ES-I3 (cell line): Measurements from ENCODE around the gene PTPN14.

Source experiments
- H3K36me3 ChIP-seq: 2 replicates; pipeline ENCODE4 v1.6.1; 2013; ENCODE audit warnings: mild to moderate bottlenecking, low read length, control low read depth, moderate library complexity; ENCODE audit not compliant: insufficient read depth
- H3K4me1 ChIP-seq: 2 replicates; pipeline ENCODE4 v1.6.1; 2013; ENCODE audit warnings: mild to moderate bottlenecking, control low read depth, low read length; ENCODE audit not compliant: insufficient read depth
- H3K9ac ChIP-seq: 2 replicates; pipeline ENCODE4 v1.6.1; 2013; ENCODE audit warnings: low read depth, mild to moderate bottlenecking, low read length, moderate library complexity
- H3K9me3 ChIP-seq: 2 replicates; pipeline ENCODE4 v1.6.1; 2013; ENCODE audit warnings: mild to moderate bottlenecking, low read length, moderate library complexity; ENCODE audit not compliant: control insufficient read depth, insufficient read depth

The PTPN14 gene

GRCh38 chr1:214341932-214342331 lies 209.5 kb downstream of the PTPN14 start:
- H3K36me3 ChIP-seq, result 0 out of 2 replicates have a peak, but pooled peaks cover 6% of the 10 kb centered on the region
- peaks cover 4% of the 10 kb centered on the region for H3K4me1 ChIP-seq
- no peak overlapping the region for H3K9ac ChIP-seq
- H3K9me3 ChIP-seq, result 0 out of 2 replicates have a peak, but pooled peaks cover 2% of the 10 kb centered on the region

DNA sequence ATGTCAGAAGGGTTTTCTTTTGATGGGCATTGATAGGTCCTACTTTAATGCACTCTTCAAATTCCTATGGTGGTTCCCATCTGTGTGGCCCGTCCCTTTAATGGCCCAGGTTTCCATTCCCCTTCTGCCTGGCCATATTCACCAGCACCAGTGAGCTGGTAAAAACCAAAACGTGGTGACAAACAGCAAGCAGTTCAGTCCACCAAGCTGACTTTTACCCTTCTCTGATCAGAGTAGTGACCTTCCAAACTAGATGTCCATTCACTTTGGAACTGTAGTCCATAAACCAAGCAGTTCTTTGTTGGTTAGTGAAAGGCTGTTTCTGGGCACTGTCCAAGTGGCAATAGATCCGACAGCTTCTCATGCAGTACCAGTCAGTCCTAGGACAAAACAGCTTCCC lies 209.9 kb downstream of the PTPN14 start:
- Histone ChIP-seq H3K36me3 (0 out of 2 replicates have a peak, but pooled peaks cover 6% of the 10 kb centered on the region), H3K9me3 (0 out of 2 replicates have a peak, but pooled peaks cover 2% of the 10 kb centered on the region), H3K9ac (no peak overlapping the region), H3K4me1 (peaks cover 4% of the 10 kb centered on the region)

DNA sequence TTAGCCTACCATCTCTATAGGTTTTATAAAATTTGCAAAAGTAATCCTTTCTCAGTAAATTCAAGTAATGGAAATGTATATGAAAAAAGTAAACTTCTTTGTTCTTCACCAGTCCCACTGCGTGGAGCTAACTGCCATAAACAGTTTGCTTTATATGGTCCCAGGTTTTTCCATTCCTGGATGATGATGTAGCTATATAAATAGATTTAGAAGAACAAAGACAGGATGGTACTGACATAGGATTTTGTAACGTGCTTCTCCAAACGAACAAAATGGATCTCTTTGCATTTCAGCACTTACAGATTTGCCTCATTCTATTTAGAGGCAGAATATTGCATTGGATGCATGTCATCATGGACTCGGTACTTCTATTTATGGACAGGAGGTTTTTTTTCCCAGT lies 213.2 kb downstream of the PTPN14 start:
- Histone ChIP-seq H3K9ac (no peak overlapping the region), H3K4me1 (peaks cover 12% of the 10 kb centered on the region), H3K9me3 (no peaks in the 10 kb centered on the region), H3K36me3 (no peaks in the 10 kb centered on the region)

GRCh38 chr1:214337511-214337910 lies 213.9 kb downstream of the PTPN14 start:
- Histone ChIP-seq H3K4me1 (peaks cover 14% of the 10 kb centered on the region), H3K9me3 (no peaks in the 10 kb centered on the region), H3K36me3 (no peaks in the 10 kb centered on the region), H3K9ac (no peak overlapping the region)

- no peaks in the 10 kb centered on the region for H3K36me3 ChIP-seq
- peaks cover 14% of the 10 kb centered on the region for H3K4me1 ChIP-seq
- H3K9me3 ChIP-seq, result no peaks in the 10 kb centered on the region
- no peak overlapping the region for H3K9ac ChIP-seq
These were observed 214.4 kb downstream of the PTPN14 start for GRCh38 chr1:214337015-214337414.

GRCh38 chr1:214335567-214335966 lies 215.8 kb downstream of the PTPN14 start:
- no peaks in the 10 kb centered on the region for H3K36me3 ChIP-seq
- H3K9me3 ChIP-seq, result no peaks in the 10 kb centered on the region
- H3K4me1 ChIP-seq, result peaks cover 14% of the 10 kb centered on the region
- no peak overlapping the region for H3K9ac ChIP-seq

DNA sequence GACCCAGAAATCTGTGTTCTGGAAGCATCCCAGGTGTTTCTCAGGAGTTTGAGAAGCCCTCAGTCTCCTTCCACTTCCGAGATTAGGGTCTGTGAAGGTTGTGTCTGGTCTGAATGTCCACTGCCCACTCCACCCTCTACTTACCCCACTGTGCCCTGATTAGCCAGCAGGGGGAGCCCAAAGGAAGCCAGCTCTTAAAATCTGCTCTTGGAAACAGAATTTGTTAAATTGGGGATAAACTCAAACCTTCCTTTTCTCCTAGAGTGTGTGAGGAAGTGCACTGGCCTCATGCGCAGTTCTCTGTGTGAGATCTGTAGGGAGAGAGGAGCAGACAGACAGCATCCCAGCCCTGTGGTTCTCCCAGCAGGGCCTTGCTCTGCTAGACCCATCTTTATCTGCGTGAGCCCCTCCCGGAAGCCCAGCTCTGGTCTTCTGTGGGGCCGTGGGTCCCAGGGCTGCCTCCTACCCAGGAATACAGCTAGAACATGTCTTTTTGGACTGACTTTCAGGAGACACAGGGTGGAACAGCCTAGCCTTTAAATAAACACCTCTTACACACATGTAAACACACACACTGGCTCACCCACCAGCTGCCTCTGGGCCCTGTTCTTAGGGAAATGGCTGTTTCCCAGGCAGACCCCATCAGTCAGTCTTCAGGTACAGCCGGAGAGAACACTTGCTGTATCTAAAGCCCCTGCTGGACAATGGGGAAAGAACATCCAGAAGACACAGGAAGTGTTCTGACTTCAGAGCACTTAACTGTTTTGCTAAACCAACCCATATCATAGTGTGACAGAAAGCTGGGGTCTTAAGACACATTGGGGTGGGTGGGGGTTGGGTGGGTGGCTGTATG lies 218.2 kb downstream of the PTPN14 start:
- Histone ChIP-seq H3K9ac (no peak overlapping the region), H3K4me1 (peaks cover 14% of the 10 kb centered on the region), H3K9me3 (no peaks in the 10 kb centered on the region), H3K36me3 (no peaks in the 10 kb centered on the region)

DNA sequence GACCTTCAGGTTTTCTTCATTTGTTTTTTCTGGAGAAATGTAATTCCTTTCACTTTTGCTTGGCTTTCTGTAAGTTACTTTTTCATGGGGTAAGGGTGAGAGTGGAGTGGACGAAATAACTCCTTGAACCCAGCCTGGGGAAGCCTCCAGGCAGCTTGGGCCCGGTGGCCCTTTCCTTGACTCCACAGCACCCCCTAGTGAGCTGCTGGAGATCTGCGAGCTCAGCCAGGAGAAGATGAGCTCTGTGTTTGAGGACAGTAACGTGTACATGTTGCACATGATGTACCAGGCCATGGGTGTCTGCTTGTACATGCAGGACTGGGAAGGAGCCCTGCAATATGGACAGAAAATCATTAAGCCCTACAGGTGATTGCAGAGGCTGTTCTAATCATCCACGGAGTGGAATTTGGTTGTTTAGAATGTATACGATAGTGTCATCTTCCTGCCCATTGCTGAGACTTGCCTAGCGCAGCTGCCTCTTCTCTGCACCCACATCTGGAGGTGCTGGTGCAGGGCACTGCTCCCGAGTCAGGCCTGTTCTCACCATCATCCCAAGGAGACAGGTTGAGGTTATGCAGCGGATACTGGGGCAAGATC lies 219.5 kb downstream of the PTPN14 start:
- H3K4me1 ChIP-seq, result peaks cover 10% of the 10 kb centered on the region; the same call in 1 of the 2 replicates
- no peaks in the 10 kb centered on the region for H3K9me3 ChIP-seq
- no peak overlapping the region for H3K9ac ChIP-seq
- H3K36me3 ChIP-seq, result no peaks in the 10 kb centered on the region

- Histone ChIP-seq H3K9ac (no peak overlapping the region), H3K4me1 (peaks cover 10% of the 10 kb centered on the region), H3K9me3 (no peaks in the 10 kb centered on the region), H3K36me3 (no peaks in the 10 kb centered on the region)
These were observed 220.2 kb downstream of the PTPN14 start for GRCh38 chr1:214331180-214331579.

GRCh38 chr1:214330715-214331114 lies 220.7 kb downstream of the PTPN14 start:
- Histone ChIP-seq H3K4me1 (peaks cover 10% of the 10 kb centered on the region), H3K9ac (no peak overlapping the region), H3K36me3 (no peaks in the 10 kb centered on the region), H3K9me3 (no peaks in the 10 kb centered on the region)

DNA sequence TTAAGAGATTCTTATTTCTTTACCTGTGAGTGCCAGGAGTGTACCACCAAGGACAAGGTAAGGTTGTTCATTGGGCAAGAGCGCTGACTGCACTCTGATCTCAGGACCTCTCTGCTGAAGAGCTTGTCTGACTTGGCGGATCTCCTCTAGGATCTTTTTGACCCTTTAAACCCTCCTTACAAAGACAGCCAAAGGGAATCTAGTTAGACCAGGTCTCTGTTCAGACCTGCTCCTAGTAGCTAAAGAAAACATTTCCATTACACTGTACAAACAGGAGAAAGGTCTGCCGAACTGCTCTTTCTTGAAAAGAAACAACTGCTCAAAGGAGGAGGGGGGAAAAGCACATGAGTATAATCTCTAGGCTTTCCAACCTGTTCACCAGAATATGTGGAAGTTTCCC lies 221.2 kb downstream of the PTPN14 start:
- H3K9me3 ChIP-seq, result no peaks in the 10 kb centered on the region
- H3K36me3 ChIP-seq, result no peaks in the 10 kb centered on the region
- H3K9ac ChIP-seq, result no peak overlapping the region
- peaks cover 10% of the 10 kb centered on the region for H3K4me1 ChIP-seq

DNA sequence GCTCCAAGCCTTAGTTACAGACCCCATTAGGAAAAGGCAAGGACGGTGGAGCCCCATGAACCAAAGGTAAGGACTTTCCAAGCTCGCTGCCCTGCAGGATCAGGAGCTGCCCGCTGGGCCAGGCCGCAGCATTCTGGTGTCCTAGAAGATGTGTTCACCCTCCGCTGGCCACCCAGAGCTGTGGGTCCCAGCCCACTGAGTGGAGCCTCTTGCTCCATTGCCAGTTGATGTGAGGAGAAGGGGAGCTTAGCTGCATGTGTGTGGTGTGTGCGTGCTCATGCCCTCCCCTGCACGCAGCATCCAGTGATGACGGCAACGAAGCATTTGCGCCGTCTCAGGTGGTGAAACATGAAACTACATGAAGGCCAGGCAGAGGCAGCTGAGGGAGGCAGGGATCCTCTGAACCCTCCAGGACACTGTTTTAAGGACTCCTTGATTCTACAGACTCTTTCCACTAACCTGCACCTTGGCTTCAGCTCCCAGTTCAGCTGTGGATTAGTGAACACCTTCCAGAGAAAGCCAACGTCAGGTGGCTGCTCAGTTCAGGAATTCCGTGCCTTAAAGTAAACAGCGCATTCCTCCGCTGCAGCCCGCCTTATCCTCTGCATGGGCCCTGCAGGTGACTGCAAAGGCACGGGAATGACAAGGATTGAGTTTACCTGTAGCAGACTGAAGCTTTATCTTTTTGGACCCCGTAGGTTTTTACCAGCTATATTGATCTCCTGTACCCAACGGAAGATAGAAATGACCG lies 221.8 kb downstream of the PTPN14 start:
- H3K4me1 ChIP-seq, result peaks cover 10% of the 10 kb centered on the region
- no peaks in the 10 kb centered on the region for H3K9me3 ChIP-seq
- no peak overlapping the region for H3K9ac ChIP-seq
- no peaks in the 10 kb centered on the region for H3K36me3 ChIP-seq

- Histone ChIP-seq H3K4me1 (peaks cover 5% of the 10 kb centered on the region), H3K36me3 (no peaks in the 10 kb centered on the region), H3K9ac (no peak overlapping the region), H3K9me3 (no peaks in the 10 kb centered on the region)
These were observed 222.5 kb downstream of the PTPN14 start for GRCh38 chr1:214328770-214329469.

GRCh38 chr1:214327514-214327913 lies 223.9 kb downstream of the PTPN14 start:
- Histone ChIP-seq H3K9me3 (no peaks in the 10 kb centered on the region), H3K9ac (no peak overlapping the region), H3K36me3 (no peaks in the 10 kb centered on the region; the same call in 1 of the 2 replicates)

More at GRCh38 chr1:214327514-214327913, 223.9 kb downstream of the PTPN14 start:
- no peaks in the 10 kb centered on the region; the same call in 1 of the 2 replicates for H3K4me1 ChIP-seq
